NCI-H1694 (cell line): Measurements from ENCODE around the gene RBMS3.
"Not testable (repeated sequence)": the region's sequence is repeated elsewhere in the genome, so short reads cannot be mapped to it uniquely, and the experiment has no call there.

Source experiments
- DNase-seq: peaks from one replicate; lab custom pipeline; 2025; lab: John Stamatoyannopoulos, UW

RBMS3 gene

DNA sequence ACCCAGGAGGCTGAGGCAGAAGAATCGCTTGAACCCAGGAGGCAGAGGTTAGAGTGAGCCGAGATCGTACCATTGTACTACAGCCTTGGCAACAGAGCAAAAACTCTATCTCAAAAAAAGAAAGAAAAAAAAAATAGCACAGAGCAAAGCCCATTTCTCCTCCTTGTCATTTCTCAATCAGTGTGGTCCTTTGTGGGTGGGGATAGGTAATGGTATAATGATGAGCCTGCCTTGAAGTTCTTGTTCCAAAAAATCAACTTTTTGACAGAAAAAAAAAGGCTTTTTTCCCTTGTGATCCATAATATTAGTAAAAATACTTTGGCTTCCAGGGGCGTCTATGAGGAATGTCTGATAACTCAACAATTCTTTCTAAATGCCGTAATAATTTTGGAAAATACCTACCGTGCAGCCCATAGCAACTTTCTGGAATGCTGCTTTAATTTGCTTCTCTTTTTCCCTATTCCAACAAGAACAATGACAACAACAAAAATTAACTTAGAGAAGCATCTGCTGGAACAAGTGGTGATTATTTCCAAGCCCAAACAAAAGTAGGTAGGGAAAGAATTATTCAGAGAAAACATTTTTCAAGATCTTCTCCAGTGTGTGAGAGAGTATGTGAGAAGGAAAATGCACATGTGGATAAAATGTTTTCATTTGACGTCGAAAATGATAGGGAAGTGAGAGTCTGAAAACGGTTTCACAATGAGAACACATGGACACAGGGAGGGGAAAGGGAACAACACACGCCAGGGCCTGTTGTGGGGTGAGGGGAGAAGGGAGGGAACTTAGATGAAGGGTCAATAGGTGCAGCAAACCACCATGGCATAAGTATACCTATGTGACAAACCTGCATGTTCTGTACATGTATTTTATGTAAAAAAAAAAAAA lies 337.8 kb downstream of the RBMS3 start:
- no peak for DNase-seq

DNA sequence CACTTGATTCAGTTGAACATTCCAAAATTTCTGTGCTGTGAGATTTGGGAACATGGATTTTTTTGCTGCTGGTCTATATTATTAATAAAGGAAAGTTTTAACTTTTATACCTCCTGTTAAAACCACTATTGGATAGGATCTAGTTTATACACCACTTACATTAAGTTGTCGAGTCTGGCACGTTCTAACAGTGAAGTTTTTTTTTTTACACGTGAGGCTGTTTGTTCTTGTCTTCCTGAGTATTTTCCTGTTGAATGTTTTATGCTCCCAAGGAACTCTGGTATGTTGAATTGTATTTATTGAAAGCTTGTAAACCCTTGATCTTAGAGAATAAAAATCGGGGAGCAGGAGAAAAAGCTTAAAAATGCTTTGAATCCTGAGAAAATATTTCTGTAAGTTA lies 338.8 kb downstream of the RBMS3 start:
- DNase-seq = no peak

DNA sequence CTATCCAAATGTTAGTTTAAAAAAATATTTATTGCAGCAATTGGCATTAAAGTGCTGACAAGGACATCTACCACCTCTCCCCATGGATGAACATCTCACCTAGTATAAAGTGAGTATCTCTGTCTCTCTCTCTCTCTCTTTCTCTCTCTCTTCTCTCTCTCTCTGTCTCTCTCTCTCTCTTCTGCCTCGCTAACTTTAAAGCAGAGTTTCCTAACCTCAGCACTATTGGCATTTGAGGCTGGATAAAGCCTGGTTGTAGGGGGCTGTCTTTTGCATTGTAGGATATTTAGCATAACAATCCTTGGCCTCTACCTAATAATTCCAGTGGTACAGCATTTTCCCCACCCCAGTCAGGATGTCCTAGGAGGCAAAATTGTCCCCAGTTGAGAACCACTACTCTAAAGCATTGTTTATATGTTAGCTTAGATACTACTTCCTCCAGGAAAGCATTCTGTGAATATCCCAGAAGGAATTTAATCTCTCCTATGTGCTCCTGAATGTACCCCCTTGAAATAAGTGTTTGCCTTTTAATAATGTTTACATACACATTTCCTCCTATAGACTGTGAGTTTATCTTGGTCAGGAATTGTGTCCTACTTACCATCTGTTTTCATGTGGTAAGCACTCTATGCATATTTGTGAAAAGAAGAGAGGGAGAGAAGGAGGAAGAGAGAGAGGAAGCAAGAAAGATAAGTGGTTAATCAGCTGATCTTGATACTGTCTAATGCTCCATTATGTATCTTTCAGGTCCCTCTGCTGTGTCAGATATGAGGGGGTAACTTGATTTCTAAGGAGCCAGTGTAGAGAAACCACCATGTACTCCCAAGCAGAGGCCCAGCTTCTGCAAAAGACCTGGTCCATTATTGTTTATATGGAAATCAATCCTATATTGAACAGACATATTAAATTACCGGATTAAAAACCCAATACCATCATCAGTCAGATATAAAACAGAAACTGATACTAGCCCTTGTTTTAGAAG lies 346.6 kb downstream of the RBMS3 start:
- DNase-seq = no peak

DNA sequence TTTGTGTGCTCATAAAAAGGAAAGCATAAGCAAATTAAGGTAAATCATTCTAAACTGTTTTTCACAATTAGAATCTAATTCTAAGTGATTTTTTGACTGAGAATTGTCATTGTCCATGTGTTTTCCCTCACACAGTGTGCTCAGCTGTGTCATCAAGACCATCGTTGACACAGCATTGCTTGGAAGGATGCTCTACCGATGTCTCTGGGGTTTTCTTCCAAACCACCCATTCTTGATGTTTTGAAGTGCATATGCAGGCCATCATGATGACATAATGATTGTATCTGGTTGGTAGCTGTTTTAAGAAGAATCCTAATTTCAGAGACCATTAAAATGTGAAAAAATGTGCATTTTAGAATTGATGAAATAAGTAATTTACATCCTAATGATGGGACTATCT lies 347.9 kb downstream of the RBMS3 start:
- no peak for DNase-seq

DNA sequence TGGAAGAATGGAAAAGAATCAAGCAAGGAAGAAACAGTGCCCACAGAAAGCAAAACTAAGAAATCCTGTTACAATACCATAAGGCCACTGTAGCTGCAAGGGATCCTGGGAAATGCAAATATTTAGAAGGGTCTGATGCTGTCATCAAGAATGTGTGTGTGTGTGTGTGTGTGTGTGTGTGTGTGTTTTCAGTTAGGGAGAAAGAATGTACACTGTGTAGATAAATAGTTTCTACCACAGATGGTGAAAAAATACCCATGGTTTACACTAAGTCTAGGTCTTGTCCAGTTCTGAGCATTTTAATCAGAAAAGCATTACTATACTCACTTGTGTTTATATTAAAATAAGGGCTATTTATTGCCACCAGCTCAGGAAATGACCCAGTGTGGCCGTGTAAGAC lies 355.0 kb downstream of the RBMS3 start:
- no peak for DNase-seq

DNA sequence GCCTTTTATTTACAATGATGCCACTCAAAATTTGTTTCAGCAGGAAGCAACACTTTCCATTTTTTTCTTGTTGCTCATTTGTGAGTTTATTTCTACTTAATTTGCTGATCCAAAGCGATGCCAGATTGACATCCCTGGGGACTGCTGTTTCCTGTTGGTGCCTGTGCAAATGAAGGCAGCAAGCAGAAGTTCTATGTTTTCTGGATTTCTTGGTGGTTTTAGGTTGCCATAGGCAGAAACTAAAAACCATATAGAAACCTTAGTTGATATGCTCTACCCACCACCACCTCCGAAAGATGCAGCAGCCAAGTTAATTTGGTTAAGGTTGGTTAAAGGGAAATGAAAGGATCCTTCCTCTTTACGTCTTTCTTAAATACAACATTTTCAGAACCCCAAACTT lies 356.2 kb downstream of the RBMS3 start:
- no peak for DNase-seq

DNA sequence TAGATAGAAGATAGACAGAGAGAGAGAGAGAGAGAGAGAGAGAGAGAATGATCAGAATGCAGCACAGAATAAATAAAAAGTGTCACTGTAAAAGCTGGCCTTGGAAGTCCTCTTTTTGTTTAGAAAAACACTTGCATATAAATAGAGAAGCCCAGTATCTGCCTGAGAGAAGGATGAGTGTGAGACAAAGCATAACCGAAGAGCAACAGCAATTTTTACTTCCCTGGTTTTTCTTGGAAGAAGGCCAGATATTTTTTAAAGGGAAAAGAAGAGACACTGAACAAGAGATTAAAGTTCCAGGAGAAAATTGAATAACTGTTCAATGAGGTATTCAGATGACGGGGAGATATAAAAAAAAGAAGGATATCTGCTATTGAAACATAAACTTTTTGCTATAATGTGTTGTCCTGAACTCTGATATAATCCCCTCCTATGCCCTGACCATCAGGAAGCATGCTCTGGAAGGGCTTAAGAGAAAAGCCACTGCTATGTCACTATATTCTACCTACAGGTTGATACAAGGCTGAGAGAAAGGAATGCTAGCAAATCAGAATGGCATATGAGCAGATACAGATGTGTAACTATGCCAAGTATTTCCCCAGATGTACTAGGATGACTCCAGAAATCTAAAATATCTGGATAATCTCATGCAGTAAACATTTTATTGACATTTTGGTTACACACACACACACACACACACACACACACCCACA lies 358.9 kb downstream of the RBMS3 start:
- DNase-seq = no peak

DNA sequence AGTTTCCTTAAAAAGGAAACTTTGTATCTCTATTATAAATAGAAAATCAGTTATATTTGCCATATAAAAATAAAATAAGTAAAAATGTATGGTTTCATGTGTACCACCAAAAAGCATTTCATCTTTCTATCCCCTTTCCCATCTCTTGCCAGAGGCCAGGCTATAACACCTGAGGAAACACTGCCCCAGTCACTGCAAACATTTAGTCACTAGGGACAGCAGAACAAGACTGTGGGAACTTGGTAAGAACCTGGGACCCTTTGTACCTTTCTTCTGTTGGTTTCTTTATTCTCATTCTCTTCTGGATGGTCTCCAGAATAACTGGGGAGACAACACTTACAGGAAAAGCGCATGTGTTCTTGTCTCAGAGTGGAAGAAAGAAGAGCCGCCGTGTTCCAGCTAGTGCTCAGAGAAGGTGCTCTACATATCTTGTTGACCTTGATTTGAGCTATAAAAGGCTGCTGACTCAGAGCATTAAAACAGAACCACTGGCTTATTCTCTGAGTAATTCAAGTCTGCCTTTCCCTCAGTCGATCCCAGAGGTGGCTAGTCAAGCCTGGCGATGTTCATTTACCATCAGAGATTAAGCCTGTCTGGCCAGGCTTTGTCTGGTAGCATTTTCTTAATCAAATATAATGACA lies 361.6 kb downstream of the RBMS3 start:
- no peak for DNase-seq

DNA sequence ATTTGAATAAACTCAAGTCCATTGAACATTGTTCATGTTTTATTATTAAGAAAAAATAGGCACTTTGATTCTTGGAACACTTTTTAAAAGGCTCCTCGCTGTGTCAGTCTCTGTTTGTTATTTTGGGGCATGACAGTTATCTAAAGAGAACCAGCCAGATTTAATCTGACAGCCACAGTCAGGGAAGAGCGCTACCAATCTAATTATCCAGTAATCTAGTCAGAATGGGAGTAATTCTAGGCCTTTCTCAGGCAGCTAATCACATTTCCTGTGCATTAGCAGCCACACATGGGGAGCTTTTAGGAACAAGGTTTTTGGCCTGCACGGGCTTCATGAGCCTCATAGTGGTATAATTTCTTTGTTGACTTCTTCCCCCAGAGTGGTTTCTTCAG lies 362.2 kb downstream of the RBMS3 start:
- no peak for DNase-seq

DNA sequence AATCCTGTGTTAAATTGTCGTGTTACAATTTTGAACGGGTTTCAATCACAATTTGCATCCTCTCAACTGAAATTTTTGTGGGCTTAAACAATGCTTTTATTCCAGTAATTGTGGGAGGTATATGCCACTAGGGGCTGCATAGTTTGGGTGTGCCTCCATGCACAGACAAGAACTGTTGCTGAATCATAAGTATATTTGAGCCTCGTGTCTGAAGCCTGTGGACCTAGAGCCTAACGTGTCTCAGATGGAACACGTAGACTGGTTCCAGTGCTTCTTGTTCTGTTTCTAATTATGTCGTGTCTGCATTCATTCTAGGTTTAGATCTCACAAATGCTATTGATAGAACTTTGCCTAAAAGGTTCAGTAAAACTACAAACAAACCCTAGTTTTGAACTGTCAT lies 363.4 kb downstream of the RBMS3 start:
- DNase-seq = no peak

DNA sequence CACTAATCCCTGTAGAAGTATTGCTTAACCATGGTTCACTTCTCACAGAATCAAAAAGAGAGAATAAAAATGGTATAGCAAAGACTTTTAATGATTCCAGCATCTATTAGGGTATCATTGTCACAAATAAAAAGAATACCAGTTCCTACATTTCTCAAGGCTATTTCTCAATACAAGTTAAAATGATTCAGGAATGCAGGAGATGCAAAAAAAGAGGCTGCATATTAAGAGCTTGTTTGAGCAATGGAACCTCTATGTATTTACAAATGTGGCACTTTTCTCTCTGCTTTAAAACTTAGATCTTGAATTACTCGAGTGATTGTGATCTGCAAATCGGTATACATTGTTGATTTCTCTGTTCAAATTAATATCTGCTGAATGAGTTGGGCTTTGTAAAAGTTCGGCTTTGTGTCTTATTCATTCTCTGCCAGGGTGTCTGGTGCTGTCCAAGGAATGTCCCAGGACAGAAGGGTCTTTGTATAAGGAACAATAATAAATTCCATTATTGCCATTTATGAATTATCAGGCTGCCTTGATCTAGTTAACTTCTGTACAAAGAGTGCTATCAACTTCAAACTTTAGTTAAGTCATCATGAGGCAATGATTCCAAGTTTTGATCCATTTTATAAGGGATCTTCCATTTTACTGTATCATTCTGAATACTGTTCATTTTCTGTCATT lies 364.2 kb downstream of the RBMS3 start:
- DNase-seq = no peak

DNA sequence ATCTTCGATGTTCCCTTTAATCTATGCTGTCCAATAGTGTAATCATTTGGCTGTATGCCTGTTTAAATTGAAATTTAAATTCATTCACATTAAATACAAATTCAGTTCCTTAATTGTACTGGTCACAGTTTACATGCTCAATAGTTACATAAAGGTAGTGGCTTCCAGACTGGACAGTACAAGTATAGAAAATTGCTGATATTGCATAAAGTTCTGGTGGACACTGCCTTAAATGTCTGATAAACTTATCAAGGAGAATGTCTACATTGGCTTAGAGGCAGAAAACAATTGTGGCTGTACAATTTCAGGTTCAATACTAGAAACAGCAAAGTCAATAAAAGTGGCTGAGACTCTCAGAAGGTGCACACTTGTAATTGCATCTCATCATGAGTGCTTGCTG lies 365.2 kb downstream of the RBMS3 start:
- no peak for DNase-seq

DNA sequence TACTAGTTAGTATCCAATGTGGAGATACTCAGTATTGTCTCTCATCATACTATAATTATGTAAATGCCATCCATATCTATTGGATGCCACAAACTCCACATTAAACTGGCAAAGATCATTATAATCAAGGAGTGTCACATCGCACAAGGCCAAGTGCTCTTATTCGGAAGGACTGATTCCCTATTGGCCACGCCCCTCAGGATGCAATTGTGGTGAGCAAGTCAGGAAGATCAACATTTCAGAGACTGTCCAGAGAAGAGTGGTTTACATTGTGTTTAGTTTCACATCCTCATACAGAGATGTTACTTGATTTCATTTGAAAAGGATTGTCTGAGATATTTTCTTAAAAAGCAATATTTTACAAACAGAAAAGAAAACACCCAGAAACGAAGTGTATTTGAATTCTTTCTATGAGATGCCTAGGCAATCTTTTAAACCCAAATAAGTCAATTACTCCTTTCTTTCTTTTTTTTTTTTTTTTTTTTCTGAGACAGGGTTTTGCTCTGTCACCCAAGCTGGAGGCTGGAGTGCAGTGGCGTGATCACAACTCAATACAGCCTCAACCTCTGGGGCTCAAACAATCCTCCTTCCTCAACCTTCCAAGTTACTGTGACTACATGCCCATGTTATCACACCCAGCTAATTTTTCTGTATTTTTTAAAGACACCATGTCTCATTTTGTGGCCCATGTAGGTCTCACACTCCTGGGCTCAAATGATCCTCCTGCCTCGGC lies 369.1 kb downstream of the RBMS3 start:
- DNase-seq = no peak

DNA sequence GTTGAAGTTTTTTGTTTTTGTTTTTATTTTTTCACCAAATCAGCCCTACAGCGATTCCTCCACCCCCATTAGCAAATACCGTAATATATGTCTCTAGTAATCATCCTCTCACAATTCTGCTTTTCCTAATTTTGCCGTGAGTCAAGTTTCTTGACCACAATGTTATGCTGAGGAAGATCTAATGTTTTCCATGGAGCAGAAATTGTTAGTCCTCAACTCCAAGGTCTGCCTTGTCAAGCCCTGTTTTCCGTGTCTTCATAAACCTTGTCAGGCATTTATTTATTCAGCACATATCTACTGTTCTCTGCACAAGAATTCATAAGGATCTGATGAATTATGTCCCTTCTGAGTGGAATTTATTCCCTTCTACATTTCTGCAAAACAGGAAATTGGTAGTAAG lies 372.8 kb downstream of the RBMS3 start:
- DNase-seq = no peak

DNA sequence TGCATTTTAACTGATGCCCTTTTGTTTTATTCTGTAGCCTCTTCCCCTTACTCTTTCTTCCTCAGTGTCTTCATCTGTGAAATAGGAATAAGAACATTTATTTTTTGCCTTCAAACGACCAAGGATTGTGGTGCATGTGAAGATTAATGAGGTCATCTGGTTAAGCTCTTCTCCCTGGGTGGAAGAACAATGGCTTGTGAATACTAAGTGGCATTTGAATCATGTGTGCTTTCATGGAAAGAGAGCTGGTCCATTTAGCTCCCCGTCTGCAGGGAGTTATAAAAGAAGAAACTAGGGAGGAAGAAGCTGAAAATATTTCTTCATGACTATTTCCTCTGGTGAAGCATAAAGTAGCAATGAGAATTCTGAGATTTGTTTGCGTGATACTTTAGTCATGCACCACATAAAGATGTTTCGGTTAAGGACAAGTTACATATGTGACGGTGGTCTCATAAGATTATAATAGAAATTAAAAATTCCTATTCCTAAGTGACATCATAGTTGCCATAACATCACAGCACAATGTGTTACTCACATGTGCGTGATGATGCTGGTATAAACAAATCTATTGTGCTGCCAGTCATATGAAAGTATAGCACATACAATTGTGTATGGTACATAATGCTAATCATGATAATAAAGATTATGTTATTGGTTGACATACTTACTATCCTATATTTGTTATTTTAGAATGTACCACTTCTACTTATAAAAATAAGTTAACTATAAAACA lies 374.3 kb downstream of the RBMS3 start:
- no peak for DNase-seq

DNA sequence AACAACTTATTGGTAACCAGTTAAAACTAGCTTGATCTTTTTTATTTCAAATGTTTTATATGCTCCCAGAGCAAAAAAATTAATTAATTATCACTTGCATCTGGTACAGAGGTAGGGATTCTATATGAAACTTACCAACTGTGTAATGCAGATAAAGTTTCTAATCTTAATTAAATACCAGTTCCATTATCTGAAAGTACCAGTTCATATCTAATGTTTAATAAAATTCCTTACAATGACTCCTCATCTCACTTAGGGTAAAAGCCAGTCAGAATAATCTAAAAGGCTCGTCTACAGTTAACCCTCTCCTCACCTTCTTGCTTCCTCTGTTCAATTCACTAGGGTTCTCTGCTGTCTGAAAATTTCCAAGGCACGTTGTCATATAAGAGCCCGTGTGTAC lies 384.8 kb downstream of the RBMS3 start:
- DNase-seq = no peak

DNA sequence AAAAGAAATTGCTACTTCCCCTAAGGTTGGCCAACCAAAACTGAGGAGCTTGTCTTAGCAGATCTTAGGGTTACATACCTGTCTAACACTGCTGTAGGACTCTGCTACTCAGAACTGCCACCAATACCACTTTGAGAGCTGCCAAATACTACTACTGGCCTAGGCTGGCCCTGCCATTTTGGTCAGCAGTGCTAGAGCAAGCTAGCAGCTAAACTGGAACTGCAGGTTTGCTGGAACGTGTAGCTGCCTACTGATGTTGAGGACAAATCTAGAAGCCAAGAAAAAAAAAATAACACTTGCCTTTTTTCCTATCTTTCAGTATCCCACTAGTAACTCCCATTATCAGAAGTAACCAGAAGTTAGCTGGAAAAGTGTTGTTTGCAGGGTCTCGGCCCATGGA lies 387.4 kb downstream of the RBMS3 start:
- DNase-seq = no peak

DNA sequence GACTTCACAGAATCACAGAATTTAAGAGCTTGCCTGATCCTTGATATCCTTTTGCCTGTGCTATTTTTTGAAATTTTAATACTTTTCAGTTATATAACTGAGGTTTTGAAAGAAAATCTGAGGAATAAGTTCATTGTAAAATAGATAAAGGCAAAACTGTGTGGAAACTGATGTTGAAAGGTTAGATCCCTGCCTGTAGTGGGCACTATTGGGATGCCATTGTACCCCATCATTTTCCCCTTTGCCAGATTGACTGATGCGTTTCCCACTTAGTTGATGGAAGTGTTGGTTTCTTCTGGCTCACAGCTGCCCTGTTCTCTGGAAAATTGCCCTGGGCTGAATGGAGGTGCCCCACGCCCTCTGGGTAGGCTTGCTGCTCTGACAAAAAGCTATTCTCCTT lies 387.9 kb downstream of the RBMS3 start:
- DNase-seq = no peak

DNA sequence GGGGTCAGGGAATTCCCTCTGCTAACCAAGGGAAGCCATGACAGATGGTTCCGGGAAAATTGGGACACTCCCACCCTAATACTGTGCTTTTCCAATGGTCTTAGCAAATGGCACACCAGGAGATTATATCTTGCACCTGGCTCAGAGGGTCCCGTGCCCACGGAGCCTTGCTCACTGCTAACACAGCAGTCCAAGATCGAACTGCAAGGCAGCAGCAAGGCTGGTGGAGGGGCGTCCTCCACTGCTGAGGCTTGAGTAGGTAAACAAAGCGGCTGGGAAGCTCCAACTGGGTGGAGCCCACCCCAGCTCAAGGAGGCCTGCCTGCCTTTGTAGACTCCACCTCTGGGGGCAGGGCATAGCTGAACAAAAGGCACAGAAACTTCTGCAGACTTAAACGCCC lies 389.6 kb downstream of the RBMS3 start:
- not testable (repeated sequence) for DNase-seq

DNA sequence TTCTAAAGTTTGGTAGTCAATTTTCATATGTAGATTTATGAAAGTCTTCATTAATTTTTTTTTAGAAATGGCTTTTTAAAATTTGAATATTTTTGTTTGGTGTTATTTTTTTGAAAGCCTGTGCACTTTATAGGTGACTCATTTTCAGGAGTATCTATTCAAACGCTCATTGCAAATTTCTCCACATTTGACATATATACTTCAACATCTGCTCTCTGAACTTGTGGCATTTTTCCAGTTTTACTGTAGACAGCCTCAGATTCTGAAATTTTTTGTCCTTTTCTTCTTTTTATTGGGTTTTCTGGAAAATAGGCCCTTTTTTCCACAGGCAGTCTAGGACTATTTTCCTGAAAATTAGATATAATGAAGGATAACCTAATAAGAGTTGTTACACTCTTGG lies 396.6 kb downstream of the RBMS3 start:
- DNase-seq = no peak
